ENCODE results near the gene PTRHD1. TPM values are rescaled to one million over a fixed set of nuclear protein-coding genes. Genes with fewer than 3 reads are reported as not detected.
A peak's percentile ranks its signal among the peaks of the same experiment; 100 is the strongest.

PTRHD1 gene
- total RNA-seq, 1 experiment from 2014 or later, result 33.4 TPM

DNA sequence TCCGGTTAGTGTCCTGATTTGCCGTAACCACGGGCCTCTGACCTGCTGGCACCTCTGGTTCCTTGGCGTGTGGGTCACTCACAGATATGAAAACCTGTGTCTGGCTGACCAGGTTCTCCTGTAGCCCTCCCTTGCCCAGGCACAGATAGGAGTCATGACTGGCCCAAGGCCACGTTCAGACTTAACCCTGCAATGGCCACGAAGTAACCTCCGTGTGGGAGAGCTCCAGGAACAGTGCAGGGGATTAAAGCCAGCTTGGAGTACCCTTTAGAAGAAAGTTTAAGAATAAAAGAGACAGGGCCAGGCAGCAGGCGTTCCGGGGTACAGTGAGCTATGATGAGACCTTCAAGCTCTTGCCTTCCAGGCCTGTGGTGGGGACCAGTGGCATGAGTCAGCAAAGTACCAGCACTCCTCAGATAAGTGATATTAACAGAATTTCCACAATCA, 25.6 kb upstream of the PTRHD1 start:
- intact Hi-C loops (cut with micrococcal nuclease; ENCODE audit: unreplicated experiment), result no loop called here
- ChIA-PET POLR2A (ENCODE audit: low non-redundant PET) (no interaction called here), CTCF (no interaction called here)
- BruUV-seq (replicated peaks), result no TSS peak
- H3K27ac ChIP-seq (ENCODE audit: low read depth, low read length, poor library complexity, severe bottlenecking), result no peak overlapping the region
- H3K4me1 ChIP-seq (ENCODE audit: insufficient read depth, low read length, poor library complexity, severe bottlenecking), result no peaks in the 10 kb centered on the region
- H3K27me3 ChIP-seq (replicated peaks; ENCODE audit: insufficient read depth, low read depth, low read length, poor library complexity), result no peaks in the 10 kb centered on the region
- no peaks in the 10 kb centered on the region for H3K9me3 ChIP-seq (ENCODE audit: low read depth, low read length, poor library complexity, severe bottlenecking)
- no peak for DNase-seq (ENCODE audit: low spot score)
- no peak for TF ChIP-seq EZH2 (IDR thresholded peaks at IDR 0.05; ENCODE audit: borderline replicate concordance, low read depth, low read length, poor library complexity, severe bottlenecking)
- TF ChIP-seq, protein P1, sequence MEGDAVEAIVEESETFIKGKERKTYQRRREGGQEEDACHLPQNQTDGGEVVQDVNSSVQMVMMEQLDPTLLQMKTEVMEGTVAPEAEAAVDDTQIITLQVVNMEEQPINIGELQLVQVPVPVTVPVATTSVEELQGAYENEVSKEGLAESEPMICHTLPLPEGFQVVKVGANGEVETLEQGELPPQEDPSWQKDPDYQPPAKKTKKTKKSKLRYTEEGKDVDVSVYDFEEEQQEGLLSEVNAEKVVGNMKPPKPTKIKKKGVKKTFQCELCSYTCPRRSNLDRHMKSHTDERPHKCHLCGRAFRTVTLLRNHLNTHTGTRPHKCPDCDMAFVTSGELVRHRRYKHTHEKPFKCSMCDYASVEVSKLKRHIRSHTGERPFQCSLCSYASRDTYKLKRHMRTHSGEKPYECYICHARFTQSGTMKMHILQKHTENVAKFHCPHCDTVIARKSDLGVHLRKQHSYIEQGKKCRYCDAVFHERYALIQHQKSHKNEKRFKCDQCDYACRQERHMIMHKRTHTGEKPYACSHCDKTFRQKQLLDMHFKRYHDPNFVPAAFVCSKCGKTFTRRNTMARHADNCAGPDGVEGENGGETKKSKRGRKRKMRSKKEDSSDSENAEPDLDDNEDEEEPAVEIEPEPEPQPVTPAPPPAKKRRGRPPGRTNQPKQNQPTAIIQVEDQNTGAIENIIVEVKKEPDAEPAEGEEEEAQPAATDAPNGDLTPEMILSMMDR (conservative IDR thresholded peaks at IDR 0.05; ENCODE audit: low read depth, low read length), result no peak
- H3K4me3 ChIP-seq (ENCODE audit: low read depth, low read length, poor library complexity, severe bottlenecking), result no peak overlapping the region
- peaks cover 78% of the 10 kb centered on the region for H3K36me3 ChIP-seq (ENCODE audit: insufficient read depth, low read length, poor library complexity, severe bottlenecking)

DNA sequence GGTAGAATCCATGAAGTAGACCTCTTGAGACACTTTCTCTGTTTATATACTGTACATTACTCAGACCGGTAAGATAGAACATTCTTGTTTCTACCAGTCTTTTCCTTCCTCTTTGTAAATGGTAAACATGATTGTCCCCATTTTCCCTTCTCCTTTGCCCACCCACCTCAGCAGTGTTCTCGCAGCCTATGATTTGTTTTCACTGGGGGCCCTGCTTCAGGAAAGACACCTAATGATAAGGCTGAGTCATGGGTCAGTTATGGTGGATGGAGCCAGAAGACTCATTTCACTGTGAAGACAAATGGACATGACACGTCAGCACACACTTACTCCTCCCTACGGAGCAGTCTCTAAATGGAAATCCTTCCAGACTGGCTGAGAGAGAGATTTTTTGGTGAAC, 23.7 kb upstream of the PTRHD1 start:
- ChIA-PET CTCF (no interaction called here), POLR2A (ENCODE audit: low non-redundant PET) (no interaction called here)
- Histone ChIP-seq H3K27me3 (replicated peaks; ENCODE audit: insufficient read depth, low read depth, low read length, poor library complexity) (no peaks in the 10 kb centered on the region), H3K4me3 (ENCODE audit: low read depth, low read length, poor library complexity, severe bottlenecking) (no peak overlapping the region), H3K4me1 (ENCODE audit: insufficient read depth, low read length, poor library complexity, severe bottlenecking) (no peaks in the 10 kb centered on the region), H3K36me3 (ENCODE audit: insufficient read depth, low read length, poor library complexity, severe bottlenecking) (peaks cover 72% of the 10 kb centered on the region), H3K9me3 (ENCODE audit: low read depth, low read length, poor library complexity, severe bottlenecking) (no peaks in the 10 kb centered on the region), H3K27ac (ENCODE audit: low read depth, low read length, poor library complexity, severe bottlenecking) (peak overlapping the region; percentile 18)
- no peak for TF ChIP-seq EZH2 (IDR thresholded peaks at IDR 0.05; ENCODE audit: borderline replicate concordance, low read depth, low read length, poor library complexity, severe bottlenecking)
- TF ChIP-seq, protein P1 (conservative IDR thresholded peaks at IDR 0.05; ENCODE audit: low read depth, low read length), result no peak
- BruUV-seq (replicated peaks), result no TSS peak
- intact Hi-C loops (cut with micrococcal nuclease; ENCODE audit: unreplicated experiment), result no loop called here
- no peak for DNase-seq (ENCODE audit: low spot score)

DNA sequence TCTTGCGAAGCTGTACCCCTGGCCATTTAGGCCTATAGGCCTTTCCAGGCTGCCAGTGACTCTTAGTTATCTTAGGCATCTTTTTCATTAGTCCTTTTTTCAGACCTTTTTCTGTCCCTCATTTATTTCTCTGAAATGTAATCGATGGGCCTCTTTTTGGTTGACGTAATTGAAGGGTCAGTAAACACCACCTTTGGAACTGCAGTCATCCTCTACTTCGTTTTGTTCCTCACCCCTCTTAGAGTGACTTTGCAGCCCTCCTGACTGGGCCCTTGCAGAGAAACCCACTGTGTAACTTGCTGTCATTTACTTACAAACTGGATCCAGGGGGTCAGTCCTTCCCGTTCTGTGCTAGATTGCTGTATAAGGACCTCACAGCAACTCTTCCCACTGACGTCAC, 23.2 kb upstream of the PTRHD1 start:
- Histone ChIP-seq H3K4me3 (ENCODE audit: low read depth, low read length, poor library complexity, severe bottlenecking) (no peak overlapping the region), H3K27ac (ENCODE audit: low read depth, low read length, poor library complexity, severe bottlenecking) (peak overlapping the region; percentile 18), H3K9me3 (ENCODE audit: low read depth, low read length, poor library complexity, severe bottlenecking) (no peaks in the 10 kb centered on the region), H3K27me3 (replicated peaks; ENCODE audit: insufficient read depth, low read depth, low read length, poor library complexity) (no peaks in the 10 kb centered on the region), H3K4me1 (ENCODE audit: insufficient read depth, low read length, poor library complexity, severe bottlenecking) (no peaks in the 10 kb centered on the region), H3K36me3 (ENCODE audit: insufficient read depth, low read length, poor library complexity, severe bottlenecking) (peaks cover 71% of the 10 kb centered on the region)
- CTCF ChIA-PET, result no interaction called here
- BruUV-seq (replicated peaks), result no TSS peak
- intact Hi-C loops (cut with micrococcal nuclease; ENCODE audit: unreplicated experiment), result no loop called here
- no peak for DNase-seq (ENCODE audit: low spot score)
- TF ChIP-seq EZH2 (IDR thresholded peaks at IDR 0.05; ENCODE audit: borderline replicate concordance, low read depth, low read length, poor library complexity, severe bottlenecking), result no peak
- TF ChIP-seq, protein P1 (conservative IDR thresholded peaks at IDR 0.05; ENCODE audit: low read depth, low read length), result no peak
- POLR2A ChIA-PET (ENCODE audit: low non-redundant PET), result no interaction called here
